Activated naive CD8-positive, alpha-beta T cell treated with anti-CD3 and anti-CD28 coated beads, Interleukin-2, amount 50 U/mL, for 16 hours (primary cell): Measurements from ENCODE around the gene JAML.

Source experiments
- DNase-seq: peaks from one replicate; pipeline ENCODE4 v3.0.0-alpha.2; 2020; ENCODE audit warnings: low read depth, low spot score

Gene JAML

GRCh38 chr11:118239509-118240205 lies 14.8 kb upstream of the JAML start:
- no peak for DNase-seq

- DNase-seq = no peak
Observed at GRCh38 chr11:118238929-118239328, 14.1 kb upstream of the JAML start.

GRCh38 chr11:118238421-118238820 lies 13.6 kb upstream of the JAML start:
- DNase-seq = no peak

GRCh38 chr11:118236170-118236569 lies 11.4 kb upstream of the JAML start:
- DNase-seq = no peak

DNA sequence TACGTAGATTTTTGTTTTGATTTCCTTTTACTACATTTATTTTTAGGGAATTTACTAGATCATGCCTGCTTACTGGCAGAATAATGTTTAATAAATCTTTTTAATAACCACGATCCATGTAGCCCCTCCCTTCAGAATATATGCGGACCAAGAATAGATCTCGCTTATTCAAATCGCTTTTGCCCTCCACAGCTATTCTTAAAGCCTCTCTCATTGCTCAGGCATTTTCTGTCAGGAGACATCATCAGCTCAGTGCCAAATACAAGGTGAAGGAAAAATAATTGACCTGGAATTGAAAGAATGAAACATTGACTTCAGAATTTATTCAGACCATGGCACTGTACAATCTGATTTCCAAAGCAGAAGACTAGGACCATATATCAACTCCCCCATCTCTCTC lies 10.0 kb upstream of the JAML start:
- no peak for DNase-seq

DNA sequence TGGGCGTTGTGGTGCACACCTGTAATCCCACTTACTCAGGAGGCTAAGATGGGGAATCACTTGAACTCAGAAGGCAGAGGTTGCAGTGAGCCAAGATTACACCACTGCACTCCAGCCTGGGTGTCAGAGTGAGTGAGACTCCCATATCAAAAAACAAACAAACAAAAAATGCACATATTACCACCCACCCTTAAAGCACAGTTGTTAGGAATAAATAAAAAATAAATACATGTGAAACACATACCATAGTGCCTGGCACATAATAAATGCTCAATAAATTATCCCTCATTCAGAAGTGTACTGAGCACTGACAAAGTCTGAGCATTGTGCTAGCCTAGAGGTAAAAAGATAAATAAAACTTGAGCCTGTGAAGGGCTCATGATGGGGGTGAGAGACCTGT lies 9.0 kb upstream of the JAML start:
- DNase-seq = no peak

GRCh38 chr11:118233377-118233776 lies 8.6 kb upstream of the JAML start:
- no peak for DNase-seq

GRCh38 chr11:118232659-118233058 lies 7.8 kb upstream of the JAML start:
- DNase-seq = peak; percentile 54

DNA sequence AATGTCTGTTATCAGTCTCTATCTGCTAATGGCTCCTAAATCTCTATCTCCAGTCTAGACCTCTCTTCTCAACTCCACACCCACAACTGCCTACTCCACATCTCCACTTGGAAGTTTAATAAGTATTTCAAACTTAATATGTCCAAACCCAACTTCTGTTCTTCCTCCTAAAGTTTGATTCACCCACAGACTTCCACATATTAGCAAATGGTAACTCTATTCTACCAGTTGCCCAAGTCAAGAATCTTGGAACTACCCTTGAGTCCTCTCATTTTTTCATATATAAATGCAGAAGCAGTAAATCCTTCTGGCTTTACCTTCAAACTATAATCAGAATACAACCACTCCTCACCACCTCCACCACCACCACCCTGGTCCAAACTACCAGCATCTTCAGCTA lies 6.7 kb upstream of the JAML start:
- DNase-seq = no peak

- no peak for DNase-seq
Observed at GRCh38 chr11:118230088-118230487, 5.3 kb upstream of the JAML start.

GRCh38 chr11:118229274-118229847 lies 4.5 kb upstream of the JAML start:
- DNase-seq = no peak

- no peak for DNase-seq
Observed at GRCh38 chr11:118227865-118228785, 3.3 kb upstream of the JAML start.

DNA sequence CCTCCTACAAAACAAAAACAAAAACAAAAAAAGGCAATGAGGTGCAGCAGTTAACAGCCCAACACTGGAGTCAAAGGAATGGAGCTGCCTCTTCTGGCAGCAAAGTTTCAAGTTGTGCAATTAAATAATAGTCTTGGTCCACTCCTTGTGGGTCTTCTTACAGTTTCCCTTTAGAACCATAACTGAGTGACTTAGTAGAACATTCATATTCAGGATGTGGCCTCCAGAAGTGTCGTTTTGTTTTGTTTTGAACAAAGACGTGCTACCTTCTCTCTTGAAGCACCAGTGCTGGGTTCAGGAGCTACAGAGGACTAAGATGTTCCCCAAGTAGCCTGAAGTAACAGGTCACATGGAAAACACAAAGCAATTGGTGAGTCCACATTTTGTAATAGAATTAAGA lies 2.0 kb upstream of the JAML start:
- no peak for DNase-seq

DNA sequence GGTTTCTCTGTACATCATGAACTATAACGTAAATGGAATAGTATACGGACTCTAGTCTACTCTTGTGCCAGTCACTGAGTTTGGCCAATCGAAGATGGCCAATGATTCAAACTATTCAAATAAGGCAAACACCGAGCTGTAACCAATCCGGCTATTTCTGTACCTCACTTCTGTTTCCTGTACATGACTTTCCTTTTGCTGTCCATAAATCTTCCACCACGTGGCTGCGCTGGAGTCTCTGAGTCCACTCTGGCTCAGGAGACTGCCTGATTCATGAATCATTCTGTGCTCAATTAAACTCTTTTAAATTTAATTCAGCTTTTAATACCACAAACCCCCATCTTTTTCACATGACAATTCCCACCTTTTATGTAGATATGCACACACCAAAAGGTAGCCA lies 1.5 kb upstream of the JAML start:
- no peak for DNase-seq

- DNase-seq = no peak
Observed at GRCh38 chr11:118223992-118224391, 819 bp downstream of the JAML start.

DNA sequence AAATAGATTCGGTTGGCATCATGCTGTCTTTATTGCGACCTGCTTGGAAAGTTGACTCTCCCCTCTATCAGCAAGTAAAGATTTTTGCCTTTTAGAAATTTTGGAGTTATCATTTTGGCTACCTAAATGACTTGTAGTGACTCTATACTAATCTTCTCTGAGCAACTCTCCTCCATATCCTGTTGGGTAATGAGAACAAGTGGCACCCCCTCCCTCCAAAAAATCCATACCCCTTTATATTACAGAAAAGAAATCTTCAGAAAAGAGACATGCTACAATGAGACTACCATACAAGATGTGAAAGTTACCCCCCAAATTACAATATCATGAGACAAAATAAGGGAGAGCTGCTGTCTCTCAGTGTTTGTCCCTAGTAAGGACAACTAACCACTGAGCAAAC lies 1.2 kb downstream of the JAML start:
- DNase-seq = no peak

DNA sequence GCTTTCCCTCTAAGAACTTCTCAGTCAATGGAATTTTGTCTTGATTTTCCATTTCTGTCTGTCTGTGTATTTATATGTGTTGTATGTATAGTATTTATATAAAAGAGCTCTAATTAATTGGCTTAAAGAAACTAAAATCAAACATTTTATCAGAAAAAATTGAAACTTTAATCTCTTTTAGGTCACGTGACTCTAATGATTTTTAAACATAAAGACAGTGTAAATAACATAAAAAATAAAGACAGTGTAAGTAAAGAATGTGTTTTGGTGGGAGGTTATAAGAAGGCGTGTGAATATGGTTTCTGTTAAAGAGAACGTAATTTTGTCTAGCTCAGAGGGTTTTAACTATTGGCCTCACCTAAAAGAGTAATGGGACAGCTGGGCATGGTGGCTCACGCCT lies 2.4 kb downstream of the JAML start:
- DNase-seq = no peak

DNA sequence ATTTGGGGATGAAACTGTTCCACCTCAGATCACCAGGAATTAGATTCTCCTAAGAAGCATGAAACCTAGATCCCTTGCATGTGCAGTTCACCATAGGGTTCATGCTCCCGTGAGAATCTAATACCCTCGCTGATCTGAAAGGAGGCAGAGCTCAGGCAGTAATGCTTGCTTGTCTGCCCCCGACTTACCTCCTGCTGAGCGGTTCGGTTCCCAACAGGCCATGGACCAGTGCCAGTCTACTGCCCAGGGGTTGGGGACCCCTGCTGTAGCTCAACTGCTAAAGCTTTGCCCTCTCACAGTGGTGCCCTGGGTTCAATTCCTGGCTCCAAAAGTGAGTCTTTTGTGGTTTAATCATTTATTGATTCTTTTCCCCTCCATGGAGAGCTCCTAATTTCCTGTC lies 3.4 kb downstream of the JAML start:
- no peak for DNase-seq

DNA sequence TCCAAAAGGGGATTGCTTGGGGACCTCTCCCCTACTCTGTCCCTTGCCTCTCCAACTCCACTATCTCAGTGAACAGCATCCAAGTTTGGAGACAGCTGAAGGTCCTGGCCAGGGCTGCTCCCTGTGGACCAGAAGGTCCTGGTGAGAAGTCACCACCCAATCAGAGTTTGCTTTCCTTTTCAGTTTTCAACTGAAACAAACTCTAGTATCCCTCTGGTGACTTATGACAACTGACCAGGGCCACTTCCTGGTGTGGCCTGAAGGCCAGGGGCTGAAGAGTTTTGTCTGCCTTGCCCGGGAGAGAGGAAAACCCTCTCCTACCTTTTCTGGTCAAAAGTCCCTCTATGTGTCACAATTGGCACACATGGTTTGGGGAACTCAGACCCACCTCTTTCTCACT lies 5.1 kb downstream of the JAML start:
- no peak for DNase-seq

- DNase-seq = no peak
Observed at GRCh38 chr11:118219244-118219643, 5.6 kb downstream of the JAML start.

- DNase-seq = no peak
Observed at GRCh38 chr11:118217575-118217974, 7.2 kb downstream of the JAML start.

GRCh38 chr11:118216621-118217481 lies 8.0 kb downstream of the JAML start:
- DNase-seq = no peak
